Spleen (tissue), 7 donors: ENCODE measurements around the gene ZNF672.
A peak's percentile ranks its signal among the peaks of the same experiment; 100 is the strongest.

ENCODE experiments used
- CTCF ChIP-seq, 11 experiments: fragments of 200-600 bp in 7 of 11; fragments of 450-650 bp in 4 of 11; sonication (generic) in 4 of 11; IDR thresholded peaks in 8 of 11; conservative IDR thresholded peaks in 3 of 11; 1 replicate in 7 of 11; 2 replicates in 4 of 11; pipeline versions ENCODE4 v1.4.0 to v1.8.0; 2016 to 2021; ENCODE audit warnings: antibody characterized with exemption in 11 of 11, inconsistent platforms in 4 of 11, mild to moderate bottlenecking in 1 of 11
- POLR2A ChIP-seq, 3 donors: fragments of 450-650 bp; IDR thresholded peaks; one replicate each; pipeline ENCODE4 v1.5.1; 2017; ENCODE audit warnings: antibody characterized with exemption in 3 of 3, mild to moderate bottlenecking in 1 of 3
- POLR2AphosphoS5 ChIP-seq, 3 donors: sonication (generic); formaldehyde crosslinking; IDR thresholded peaks; one replicate each; pipeline ENCODE4 v1.5.1; 2017; ENCODE audit warnings: antibody characterized with exemption in 3 of 3
- donor health status: DM: no; HTN: no; CAD: no; lungs with moderate emphysema.
- donor health status: DM: no; HTN: no; CAD: no.
- donor health status: DM: no; HTN: no; CAD: no.

DNA sequence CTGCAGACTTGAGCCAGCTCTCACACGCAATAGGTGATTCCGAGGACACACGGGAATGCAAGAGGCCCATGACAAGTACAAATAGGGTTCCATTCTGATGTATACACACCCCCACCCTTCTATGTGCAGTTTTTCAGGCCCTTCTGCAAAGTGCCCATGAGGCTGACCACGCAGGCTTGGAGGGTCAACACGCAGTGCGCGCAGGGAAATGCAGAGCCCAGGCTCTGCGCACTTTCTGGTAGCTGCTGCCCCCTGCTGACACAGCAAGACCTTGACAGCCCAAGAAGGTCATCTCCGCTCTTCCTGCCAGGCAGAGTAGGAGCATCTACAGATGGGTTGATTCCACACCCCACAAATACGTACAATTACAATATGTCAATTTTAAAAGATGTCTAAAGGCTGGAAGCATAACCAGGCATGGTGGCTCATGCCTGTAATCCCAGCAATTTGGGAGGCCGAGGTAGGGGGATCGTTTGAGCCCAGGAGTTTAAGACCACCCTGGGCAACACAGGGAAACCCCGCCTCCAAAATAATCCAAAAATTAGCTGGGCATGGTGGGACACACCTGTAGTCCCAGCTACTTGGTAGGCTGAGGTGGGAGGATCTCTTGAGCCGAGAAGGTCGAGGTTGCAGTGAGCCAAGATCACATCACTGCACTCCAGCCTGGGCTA, 30.8 kb upstream of the ZNF672 start:
- TF ChIP-seq POLR2AphosphoS5 (IDR thresholded peaks at IDR 0.05) (peak; percentile 52 to 68 (median 55)), CTCF (IDR thresholded peaks at IDR 0.05 in 8 of 11, conservative IDR thresholded peaks at IDR 0.05 in 3 of 11) (peak; percentile 71 to 90 (median 81)), POLR2A (IDR thresholded peaks at IDR 0.05) (no peak)
